ENCODE measurements around the gene STX1A. TPM values are rescaled to one million over a fixed set of nuclear protein-coding genes. Genes with fewer than 3 reads are reported as not detected.
A peak's percentile ranks its signal among the peaks of the same experiment; 100 is the strongest.

Gene STX1A
- total and polyA plus RNA-seq, 2 of the 13 experiments (the other 11 are each of a cell fraction or from before 2014, with no cell fraction given), result 6.1 to 12.2 TPM

GRCh38 chr7:73683056-73683787 lies 36.2 kb downstream of the STX1A start, which contains the start of the genes BUD23 and DNAJC30 (continued):
- TF ChIP-seq ZNF816 (CRISPR knock-in tag; IDR thresholded peaks at IDR 0.05; ENCODE audit: borderline replicate concordance) (no peak), ZNF761 (CRISPR knock-in tag; conservative IDR thresholded peaks at IDR 0.05) (no peak), SOX6 (IDR thresholded peaks at IDR 0.05) (no peak), SOX6 (CRISPR knock-in tag; IDR thresholded peaks at IDR 0.05) (no peak; the same call in 1 of the 2 replicates), HINFP (CRISPR knock-in tag; IDR thresholded peaks at IDR 0.05; ENCODE audit: low read depth) (no peak), TSC22D2 (CRISPR knock-in tag; IDR thresholded peaks at IDR 0.05; ENCODE audit: borderline replicate concordance) (peak; percentile 37; the same call in 1 of the 2 replicates), MTF2 (CRISPR knock-in tag; IDR thresholded peaks at IDR 0.05; ENCODE audit: borderline replicate concordance) (no peak; the same call in 1 of the 2 replicates), ZNF713 (CRISPR knock-in tag; IDR thresholded peaks at IDR 0.05) (no peak), SPEN (CRISPR knock-in tag; IDR thresholded peaks at IDR 0.05; ENCODE audit: low read depth) (peak; percentile 77; the same call in 1 of the 2 replicates), ZBTB37 (CRISPR knock-in tag; IDR thresholded peaks at IDR 0.05) (no peak), SMAD1 (CRISPR knock-in tag; IDR thresholded peaks at IDR 0.05; ENCODE audit: borderline replicate concordance, low read depth) (peak; percentile 74; the same call in 1 of the 2 replicates), RXRA (CRISPR knock-in tag; IDR thresholded peaks at IDR 0.05) (no peak), MIER3 (CRISPR knock-in tag; IDR thresholded peaks at IDR 0.05; ENCODE audit: borderline replicate concordance) (no peak), ZNF891 (CRISPR knock-in tag; IDR thresholded peaks at IDR 0.05) (peak; percentile 43; the same call in 1 of the 2 replicates), FOXP1 (IDR thresholded peaks at IDR 0.05) (no peak), FOXP1 (CRISPR knock-in tag; IDR thresholded peaks at IDR 0.05) (no peak), FOXK1 (CRISPR knock-in tag; IDR thresholded peaks at IDR 0.05; ENCODE audit: borderline replicate concordance, low read depth) (0 out of 2 replicates have a peak, but pooled peaks have one; percentile 55), DNMT3B (CRISPR knock-in tag; conservative IDR thresholded peaks at IDR 0.05) (no peak), KDM4B (CRISPR knock-in tag; IDR thresholded peaks at IDR 0.05) (no peak), AKNA (CRISPR knock-in tag; IDR thresholded peaks at IDR 0.05; ENCODE audit: borderline replicate concordance) (no peak), ZNF75D (CRISPR knock-in tag; IDR thresholded peaks at IDR 0.05; ENCODE audit: borderline replicate concordance) (no peak)
